Urinary bladder (tissue), 4 donors: ENCODE results near the gene UGT2A3. TPM values are rescaled to one million over a fixed set of nuclear protein-coding genes. Genes with fewer than 3 reads are reported as not detected.

Source experiments
- DNase-seq: peaks from one replicate; pipeline ENCODE4 v3.0.0-alpha.2; 2015; ENCODE audit errors: extremely low spot score
- H3K27ac ChIP-seq: one replicate; pipeline ENCODE4 v1.5.1; 2013; ENCODE audit warnings: low read depth, mild to moderate bottlenecking, moderate library complexity
- H3K36me3 ChIP-seq: one replicate; pipeline ENCODE4 v1.6.1; 2013; ENCODE audit warnings: mild to moderate bottlenecking, moderate library complexity; ENCODE audit not compliant: insufficient read depth
- H3K4me1 ChIP-seq: one replicate; pipeline ENCODE4 v1.6.1; 2013; ENCODE audit warnings: mild to moderate bottlenecking, moderate library complexity; ENCODE audit not compliant: insufficient read depth
- H3K4me3 ChIP-seq: one replicate; pipeline ENCODE4 v1.5.1; 2013; ENCODE audit warnings: low read depth, low read length
- WGBS: extraction: QIAGEN DNeasy Blood & Tissue Kit; methylation state at CpG from one replicate; pipeline ENCODE4 v1.1.7; 2013; 5-methylcytosine and 5-hydroxymethylcytosine counted together
- polyA plus RNA-seq: library from polyadenylated mRNA; stranded (reverse); fragments of 200-250 nt; gene quantifications from one replicate; pipeline ENCODE4 v1.2.3, GENCODE V29; 2013
- small RNA-seq: library from RNA; depleted of rRNA; stranded (forward); fragments of <200 nt; gene quantifications from one replicate; pipeline ENCODE3, GENCODE V24; 2014
- total RNA-seq: library from RNA; depleted of rRNA; stranded (reverse); fragments of >200 nt; gene quantifications from one replicate; pipeline ENCODE4 v1.2.3, GENCODE V29; 2014
- donor health status: healthy with polysubstance abuse.
- donor health status: healthy.

Gene UGT2A3
- total and polyA plus RNA-seq, 2 donors: 0.53 TPM; not detected in 1

DNA sequence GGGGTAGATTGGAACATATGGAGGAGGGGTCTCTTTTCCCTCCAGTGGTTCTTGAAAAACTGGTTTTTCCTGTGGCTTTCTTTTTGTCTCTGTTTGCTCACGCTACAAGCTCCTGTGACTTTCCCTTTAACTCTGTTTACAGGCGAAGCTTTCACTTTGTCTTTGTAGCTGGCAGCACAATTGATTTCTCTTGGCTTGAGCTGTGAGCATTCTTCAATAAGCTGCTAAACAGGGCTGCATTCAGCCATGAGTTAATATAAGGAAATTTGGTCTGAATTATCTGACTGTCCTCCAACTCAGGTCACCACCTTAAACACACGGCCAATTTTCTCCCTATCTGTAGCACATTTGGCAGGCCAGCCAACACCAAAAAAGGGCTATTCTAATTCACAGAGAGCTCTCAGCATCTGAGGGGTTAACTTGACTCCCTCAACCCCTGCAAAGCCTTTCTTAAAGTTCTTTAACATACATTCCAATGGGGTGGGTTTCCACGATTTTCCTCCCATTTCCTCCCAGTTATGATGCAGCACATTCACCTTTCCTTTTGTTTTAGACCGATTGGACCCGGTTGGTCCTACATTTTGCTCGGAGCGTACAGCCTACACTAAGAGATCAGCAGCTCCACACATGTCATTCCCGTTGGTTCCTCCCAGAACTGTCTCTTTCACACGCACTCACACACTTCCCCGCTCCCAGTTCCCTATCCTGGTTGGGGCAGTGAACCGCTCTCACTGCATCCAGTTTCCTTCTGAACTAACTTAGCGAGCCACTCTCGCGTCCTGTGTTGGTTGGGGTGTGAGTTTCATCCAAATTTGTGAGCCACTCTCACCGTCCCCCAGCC lies 45.4 kb downstream of the UGT2A3 start:
- no peak overlapping the region for H3K4me3 ChIP-seq
- H3K4me1 ChIP-seq: no peaks in the 10 kb centered on the region
- peak overlapping the region; percentile 62 for H3K27ac ChIP-seq
- 40% methylated on average over 16 of the region's 16 CpGs for WGBS
- no peaks in the 10 kb centered on the region for H3K36me3 ChIP-seq
- DNase-seq: peak; percentile 78

GRCh38 chr4:68905598-68905938 lies 46.0 kb downstream of the UGT2A3 start:
- whole genome bisulfite sequencing: 69% methylated on average over 2 of the region's 2 CpGs
- Histone ChIP-seq H3K4me1 (no peaks in the 10 kb centered on the region), H3K36me3 (no peaks in the 10 kb centered on the region), H3K4me3 (no peak overlapping the region), H3K27ac (no peak overlapping the region)
- no peak for DNase-seq

- Histone ChIP-seq H3K27ac (no peak overlapping the region), H3K4me1 (no peaks in the 10 kb centered on the region), H3K4me3 (no peak overlapping the region), H3K36me3 (no peaks in the 10 kb centered on the region)
- WGBS: 43% methylated on average over 6 of the region's 6 CpGs
- DNase-seq: no peak
Measured at GRCh38 chr4:68904786-68905185, 46.8 kb downstream of the UGT2A3 start.

DNA sequence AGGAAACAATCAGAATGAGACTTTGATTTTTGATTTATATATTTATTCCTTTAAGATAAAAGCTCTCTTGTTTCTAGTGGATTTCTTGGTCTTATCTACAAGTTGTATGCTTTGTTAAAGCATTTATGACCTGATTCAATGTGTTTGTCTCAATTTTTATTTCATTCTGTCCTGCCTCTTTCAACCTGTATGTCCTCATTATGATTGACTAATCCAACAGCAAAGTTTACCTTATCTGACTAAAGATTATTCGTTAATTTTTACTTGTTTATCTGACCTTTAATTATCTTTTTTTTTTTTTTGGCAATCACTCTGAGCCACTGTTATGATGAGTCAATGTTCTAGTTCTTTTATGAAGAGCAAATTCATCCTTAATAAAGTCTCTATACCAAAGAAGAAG lies 54.9 kb downstream of the UGT2A3 start:
- no peaks in the 10 kb centered on the region for H3K4me1 ChIP-seq
- H3K4me3 ChIP-seq: no peak overlapping the region
- H3K36me3 ChIP-seq: no peaks in the 10 kb centered on the region
- H3K27ac ChIP-seq: no peak overlapping the region
- 42% methylated on average over 1 of the region's 1 CpG for WGBS
- DNase-seq: no peak

DNA sequence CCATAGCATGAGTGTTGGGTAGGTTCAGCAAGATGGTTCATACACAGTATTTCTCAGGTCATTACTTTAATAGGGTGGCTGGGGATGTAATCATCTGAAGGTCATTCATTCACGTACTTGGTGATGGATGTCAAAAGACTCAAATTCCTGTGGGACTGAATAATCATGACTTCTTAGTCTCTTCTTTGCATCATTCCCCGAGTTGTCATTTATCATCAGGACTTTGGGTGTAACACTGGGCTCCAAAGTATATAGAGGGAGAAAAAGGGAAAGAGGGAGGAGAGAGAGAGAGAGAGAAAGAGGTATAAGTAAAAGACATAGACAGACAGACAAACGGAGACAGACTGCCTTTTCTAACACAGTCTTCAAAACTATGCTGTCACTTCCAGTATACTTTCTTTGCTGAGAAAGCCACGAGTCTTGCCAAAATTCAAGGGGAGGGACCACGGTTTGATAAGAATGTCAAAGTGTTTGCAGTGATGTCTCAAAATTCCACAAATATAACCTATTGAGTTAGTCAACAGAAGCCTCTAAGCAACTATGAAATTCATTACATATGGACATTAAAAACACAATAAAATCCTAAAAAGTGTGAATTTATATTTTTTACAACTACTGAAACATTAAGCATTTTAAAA lies 55.9 kb downstream of the UGT2A3 start:
- no peaks in the 10 kb centered on the region for H3K4me1 ChIP-seq
- no peaks in the 10 kb centered on the region for H3K36me3 ChIP-seq
- 71% methylated on average over 5 of the region's 5 CpGs for WGBS
- no peak for DNase-seq
- H3K4me3 ChIP-seq: no peak overlapping the region
- no peak overlapping the region for H3K27ac ChIP-seq

DNA sequence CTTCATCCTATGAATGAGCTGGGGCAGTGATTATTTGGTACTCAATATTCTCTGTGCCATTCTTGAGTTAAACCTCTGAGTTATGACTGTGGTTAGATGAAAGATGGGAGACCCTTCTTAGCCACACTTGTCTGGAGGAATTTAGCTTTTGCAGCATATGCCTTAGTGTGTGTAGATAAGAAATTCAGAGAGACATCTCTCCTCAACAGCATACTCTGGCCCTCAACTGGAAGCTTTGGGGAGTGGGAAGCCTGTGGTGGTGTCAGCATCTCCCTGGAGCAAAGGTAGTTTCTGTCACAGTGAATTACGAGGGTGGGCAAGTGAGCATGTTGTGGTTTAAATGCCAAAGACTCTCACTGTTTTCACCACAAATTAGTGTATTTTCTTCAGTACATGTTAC lies 58.7 kb downstream of the UGT2A3 start:
- H3K4me1 ChIP-seq: no peaks in the 10 kb centered on the region
- H3K27ac ChIP-seq: no peak overlapping the region
- WGBS: 88% methylated on average over 1 of the region's 1 CpG
- DNase-seq: no peak
- no peak overlapping the region for H3K4me3 ChIP-seq
- no peaks in the 10 kb centered on the region for H3K36me3 ChIP-seq

DNA sequence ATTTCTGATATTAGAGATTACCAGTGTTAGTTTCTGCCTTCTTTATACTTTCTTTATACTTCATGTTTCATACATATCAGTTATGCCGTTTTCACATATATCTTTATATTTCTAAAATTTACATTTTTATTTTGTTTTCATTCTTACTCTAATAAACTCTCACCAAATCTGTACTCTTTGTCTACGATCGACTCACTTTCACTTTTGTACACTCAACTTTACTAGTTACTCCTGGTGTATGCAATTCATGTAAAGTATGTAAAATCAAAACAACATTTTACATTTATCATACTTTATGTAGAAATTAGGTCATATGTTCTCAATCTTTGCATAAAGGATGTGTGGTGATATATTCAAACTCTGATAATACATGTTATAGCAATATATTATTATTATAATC lies 59.9 kb downstream of the UGT2A3 start:
- H3K4me3 ChIP-seq: no peak overlapping the region
- no peak overlapping the region for H3K27ac ChIP-seq
- 87% methylated on average over 3 of the region's 3 CpGs for WGBS
- DNase-seq: no peak
- no peaks in the 10 kb centered on the region for H3K4me1 ChIP-seq
- H3K36me3 ChIP-seq: no peaks in the 10 kb centered on the region

DNA sequence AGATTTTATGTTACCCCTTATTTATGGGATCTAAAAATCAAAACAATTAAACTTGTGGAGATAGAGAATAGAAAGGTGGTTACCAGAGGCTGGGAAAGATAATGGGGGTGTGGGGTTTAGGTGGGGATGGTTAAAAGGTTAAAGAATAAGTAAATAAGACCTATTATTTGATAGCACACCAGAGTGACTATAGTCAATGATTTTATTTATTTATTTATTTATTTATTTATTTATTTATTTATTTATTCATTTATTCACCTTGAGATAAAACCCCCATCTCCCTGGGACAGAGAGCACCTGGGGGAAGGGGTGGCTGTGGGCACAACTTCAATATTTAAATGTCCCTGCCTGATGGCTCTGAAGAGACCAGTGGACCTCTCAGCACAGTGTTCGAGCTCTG lies 66.1 kb downstream of the UGT2A3 start:
- H3K27ac ChIP-seq: no peak overlapping the region
- no peak for DNase-seq
- 91% methylated on average over 1 of the region's 1 CpG for WGBS
- H3K4me1 ChIP-seq: no peaks in the 10 kb centered on the region
- H3K4me3 ChIP-seq: no peak overlapping the region
- H3K36me3 ChIP-seq: no peaks in the 10 kb centered on the region

GRCh38 chr4:68883870-68884269 lies 67.7 kb downstream of the UGT2A3 start:
- Histone ChIP-seq H3K27ac (no peak overlapping the region), H3K4me3 (no peak overlapping the region), H3K36me3 (no peaks in the 10 kb centered on the region), H3K4me1 (no peaks in the 10 kb centered on the region)
- DNase-seq: no peak
- 31% methylated on average over 6 of the region's 6 CpGs for WGBS

Small RNAs within 50 kb of the gene (small RNA-seq; reads per million reads assigned to genes)
- gene AC021146.3: not detected
- gene AC021146.6: not detected

Other genes with a start within 250 kb of the UGT2A3 start
- gene UGT2B10, start 135.8 kb downstream of the UGT2A3 start, total RNA-seq: not detected
- gene UGT2B10, start 135.8 kb downstream of the UGT2A3 start, polyA plus RNA-seq: 0.09 TPM
- gene UGT2B7, start 144.7 kb upstream of the UGT2A3 start, total RNA-seq: 0.48 TPM
- gene UGT2B7, start 144.7 kb upstream of the UGT2A3 start, polyA plus RNA-seq: 0.25 TPM